IMR-90 (cell line): ENCODE results near the gene LPCAT2. TPM values are rescaled to one million over a fixed set of nuclear protein-coding genes. Genes with fewer than 3 reads are reported as not detected.

Experiments used
- ATAC-seq: fragments of 200-7000 bp; cut with Tn5 transposase; 2 replicates; pipeline ENCODE4 v1.9.1; 2020; ENCODE audit warnings: low read depth, mild to moderate bottlenecking, moderate library complexity
- BruUV-seq: library from RNA; stranded (reverse); fragments of 400-500 nt; replicated peaks from 2 replicates; lab custom pipeline; 2021; lab: Mats Ljungman, UMichigan
- CTCF ChIA-PET: fragments of 300-600 bp; formaldehyde crosslinking; extraction: SDS; loops from one replicate; lab custom pipeline; 2021; ENCODE audit warnings: antibody characterized with exemption; lab: Yijun Ruan, JAX
- POLR2A ChIA-PET: fragments of 300-600 bp; sonication (Branson Sonifier 250); formaldehyde crosslinking; loops from one replicate; lab custom pipeline; 2022; ENCODE audit warnings: antibody characterized with exemption; ENCODE audit not compliant: unreplicated experiment; lab: Charles Lee
- DNase-seq: peaks from one replicate; pipeline ENCODE4 v3.0.0; 2013
- H2AFZ ChIP-seq: replicated peaks from 2 replicates; pipeline ENCODE3; 2013; ENCODE audit warnings: low read length, mild to moderate bottlenecking; ENCODE audit not compliant: poor library complexity
- H2AK5ac ChIP-seq: 2 replicates; pipeline ENCODE4 v1.6.1; 2013; ENCODE audit warnings: low read depth, low read length, inconsistent platforms
- H2AK9ac ChIP-seq: replicated peaks from 2 replicates; pipeline ENCODE3; 2013; ENCODE audit warnings: mild to moderate bottlenecking, low read depth, low read length, moderate library complexity; ENCODE audit not compliant: poor library complexity
- H2BK120ac ChIP-seq: 2 replicates; pipeline ENCODE4 v1.6.1; 2013; ENCODE audit warnings: low read depth, low read length, inconsistent platforms
- H2BK15ac ChIP-seq: 3 replicates; pipeline ENCODE4 v1.6.1; 2013; ENCODE audit warnings: low read depth, low read length, inconsistent platforms
- H2BK20ac ChIP-seq: 2 replicates; pipeline ENCODE4 v1.6.1; 2013; ENCODE audit warnings: low read depth, mild to moderate bottlenecking, inconsistent platforms, low read length, moderate library complexity
- H2BK5ac ChIP-seq: 2 replicates; pipeline ENCODE4 v1.6.1; 2013; ENCODE audit warnings: mild to moderate bottlenecking, low read depth, low read length, inconsistent platforms; ENCODE audit not compliant: poor library complexity, severe bottlenecking
- H3K14ac ChIP-seq: replicated peaks from 2 replicates; pipeline ENCODE4 v1.6.1; 2013; ENCODE audit warnings: low read depth, low read length, inconsistent platforms
- H3K18ac ChIP-seq: 2 replicates; pipeline ENCODE4 v1.6.1; 2013; ENCODE audit warnings: low read depth, low read length, control low read depth
- H3K23ac ChIP-seq: 2 replicates; pipeline ENCODE4 v1.6.1; 2013; ENCODE audit warnings: low read depth, low read length, inconsistent platforms
- H3K27ac ChIP-seq: 2 replicates; pipeline ENCODE4 v1.5.1; 2013; ENCODE audit warnings: mild to moderate bottlenecking, control low read depth, low read length; ENCODE audit not compliant: insufficient read depth
- H3K27me3 ChIP-seq: 2 replicates; pipeline ENCODE4 v1.6.1; 2013; ENCODE audit warnings: low read length; ENCODE audit not compliant: control insufficient read depth, insufficient read depth
- H3K36me3 ChIP-seq: 2 replicates; pipeline ENCODE4 v1.6.1; 2013; ENCODE audit warnings: low read length, mixed read lengths; ENCODE audit not compliant: control insufficient read depth, insufficient read depth
- H3K4ac ChIP-seq: 2 replicates; pipeline ENCODE4 v1.6.1; 2013; ENCODE audit warnings: low read depth, low read length, inconsistent platforms
- H3K4me1 ChIP-seq: 2 replicates; pipeline ENCODE4 v1.6.1; 2013; ENCODE audit warnings: low read length, mixed read lengths; ENCODE audit not compliant: control insufficient read depth, insufficient read depth
- H3K4me2 ChIP-seq: 2 replicates; pipeline ENCODE4 v1.6.1; 2013; ENCODE audit warnings: low read depth, mild to moderate bottlenecking, control low read depth, low read length, moderate library complexity
- H3K4me3 ChIP-seq: 2 replicates; pipeline ENCODE4 v1.5.1; 2013; ENCODE audit warnings: low read depth, mild to moderate bottlenecking, control low read depth, low read length, moderate library complexity; ENCODE audit not compliant: insufficient read depth
- H3K56ac ChIP-seq: 2 replicates; pipeline ENCODE4 v1.6.1; 2013; ENCODE audit warnings: low read length, inconsistent platforms; ENCODE audit not compliant: insufficient read depth; ENCODE audit errors: extremely low read depth
- H3K79me1 ChIP-seq, 2 experiments: 2 replicates each; pipeline ENCODE4 v1.6.1; 2013; ENCODE audit warnings: low read length in 2 of 2, inconsistent platforms in 1 of 2, low read depth in 1 of 2
- H3K9ac ChIP-seq: 2 replicates; pipeline ENCODE4 v1.6.1; 2013; ENCODE audit warnings: low read depth, low read length, control low read depth
- H3K9me1 ChIP-seq: 2 replicates; pipeline ENCODE4 v1.6.1; 2013; ENCODE audit warnings: low read length, inconsistent platforms; ENCODE audit not compliant: insufficient read depth
- H3K9me3 ChIP-seq: 2 replicates; pipeline ENCODE4 v1.6.1; 2013; ENCODE audit warnings: low read length; ENCODE audit not compliant: control insufficient read depth, insufficient read depth
- H4K20me1 ChIP-seq: 2 replicates; pipeline ENCODE4 v1.6.1; 2013; ENCODE audit warnings: low read length, inconsistent platforms; ENCODE audit not compliant: insufficient read depth
- H4K5ac ChIP-seq: 2 replicates; pipeline ENCODE4 v1.6.1; 2013; ENCODE audit warnings: mild to moderate bottlenecking, low read depth, low read length, control low read depth
- H4K8ac ChIP-seq, 2 experiments: 2 replicates each; pipeline ENCODE4 v1.6.1; 2013; ENCODE audit warnings: low read depth in 2 of 2, low read length in 2 of 2, control low read depth in 1 of 2, inconsistent platforms in 1 of 2
- H4K91ac ChIP-seq: 2 replicates; pipeline ENCODE4 v1.6.1; 2013; ENCODE audit warnings: low read depth, low read length, inconsistent platforms; ENCODE audit not compliant: insufficient read depth
- CEBPB ChIP-seq: IDR thresholded peaks from 2 replicates; pipeline ENCODE4 v1.6.1; 2012; ENCODE audit warnings: low read depth, low read length, improper control_type of control experiment
- MXI1 ChIP-seq: IDR thresholded peaks from 2 replicates; pipeline ENCODE4 v1.6.1; 2012; ENCODE audit warnings: low read depth, mild to moderate bottlenecking, low read length, moderate library complexity, borderline replicate concordance
- RAD21 ChIP-seq: IDR thresholded peaks from 2 replicates; pipeline ENCODE4 v1.6.1; 2012; ENCODE audit warnings: low read length, improper control_type of control experiment
- WGBS, 2 experiments: methylation state at CpG; one replicate each; pipeline versions ENCODE4 v1.1.5 to v1.1.7; 2013; ENCODE audit warnings: missing lambda C conversion rate in 2 of 2; ENCODE audit not compliant: insufficient read length in 1 of 2; ENCODE audit errors: extremely low coverage in 2 of 2; 5-methylcytosine and 5-hydroxymethylcytosine counted together
- dilution Hi-C: fragments of 300-500 bp; cut with HindIII; formaldehyde crosslinking; loops from one replicate; pipeline ENCODE4 v1.14.3; 2018; ENCODE audit warnings: low sequenced_read_pairs; ENCODE audit not compliant: unreplicated experiment
- in situ Hi-C: fragments of 300-500 bp; cut with MboI; formaldehyde crosslinking; loops from 3 replicates; pipeline ENCODE4 v1.14.3; 2019; ENCODE audit warnings: low sequenced_read_pairs, inconsistent platforms, mixed read lengths
- intact Hi-C: fragments of 100-400 bp; cut with micrococcal nuclease; formaldehyde crosslinking; loops from 2 replicates; pipeline ENCODE4 v1.10.0; 2022
- polyA plus RNA-seq, 3 experiments: library from polyadenylated mRNA; depleted of rRNA; stranded (reverse); fragments of >200 nt; gene quantifications; 2 replicates each; pipeline ENCODE4 v1.2.3, GENCODE V29; 2012; ENCODE audit warnings: low replicate concordance in 1 of 3
- total RNA-seq: library from RNA; depleted of rRNA; stranded (reverse); fragments of >200 nt; gene quantifications from 2 replicates; pipeline ENCODE4 v1.2.3, GENCODE V29; 2012

LPCAT2 gene
- total and polyA plus RNA-seq, 2 of the 4 experiments (the other 2 are of a cell fraction), result 8.6 to 8.7 TPM

DNA sequence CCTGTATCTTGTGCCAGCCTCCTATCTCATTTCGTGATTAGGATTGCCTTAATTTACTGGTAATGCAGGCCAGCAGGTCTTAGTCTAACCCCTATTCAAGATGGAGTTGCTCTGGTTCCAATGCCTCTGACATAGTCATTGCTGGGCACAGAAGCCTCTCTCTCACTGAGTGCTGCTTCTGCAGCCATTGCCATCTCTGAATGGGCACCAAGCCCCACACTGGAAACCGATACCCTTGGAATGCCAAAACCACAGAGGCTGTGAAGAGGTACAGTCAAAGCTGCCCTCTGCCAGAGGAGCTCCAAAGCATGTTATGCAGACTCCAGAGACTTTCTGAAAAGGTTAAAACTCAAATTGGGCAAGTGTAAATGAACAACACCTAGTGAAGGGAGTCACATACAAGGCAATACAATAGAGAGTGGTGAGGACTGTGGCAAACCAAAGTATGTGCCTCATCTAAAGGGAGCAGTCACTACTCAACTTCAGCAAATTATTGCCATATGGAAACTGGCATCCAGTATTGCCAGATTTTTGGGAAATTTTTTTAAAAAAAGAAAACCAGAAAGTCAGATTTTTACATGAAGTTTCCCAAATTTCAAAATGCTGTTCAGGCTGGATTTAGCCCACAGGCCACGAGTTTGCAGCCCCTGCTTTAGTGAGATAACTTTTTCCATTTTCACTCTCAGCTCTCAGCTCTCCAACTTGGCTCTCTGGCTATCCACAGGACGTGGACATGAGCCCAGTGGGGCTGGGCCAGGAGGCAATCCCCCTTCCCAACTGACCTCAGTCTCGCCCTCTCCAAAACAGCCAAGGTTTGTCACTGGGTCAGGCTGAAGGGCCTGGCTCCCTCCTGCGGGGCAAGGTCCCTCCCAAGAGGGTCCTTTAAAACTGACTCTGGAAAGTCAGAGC, 32.0 kb upstream of the LPCAT2 start:
- CTCF ChIA-PET, result no interaction called here
- H2BK5ac ChIP-seq, result no peak overlapping the region
- peaks cover 4% of the 10 kb centered on the region for H3K9me1 ChIP-seq
- no peaks in the 10 kb centered on the region for H3K27me3 ChIP-seq
- dilution Hi-C loops (no loop called here), in situ Hi-C loops (loop anchor here (25.0 kb wide), 1 partner anchor 885 kb away; no protein-coding TSS in a partner anchor), intact Hi-C loops (no loop called here)
- H3K14ac ChIP-seq, result peak overlapping the region; percentile 1; the same call in 1 of the 2 replicates
- no peak overlapping the region for H2AFZ ChIP-seq
- H2BK20ac ChIP-seq, result no peak overlapping the region; the same call in 1 of the 2 replicates
- H4K20me1 ChIP-seq, result peaks cover 15% of the 10 kb centered on the region; the same call in 1 of the 2 replicates
- DNase-seq, result no peak
- H4K5ac ChIP-seq, result no peak overlapping the region
- POLR2A ChIA-PET, result no interaction called here
- H3K79me1 ChIP-seq, result peaks cover 20 to 23% of the 10 kb centered on the region in 2 experiments
- H3K4me2 ChIP-seq, result no peak overlapping the region
- H3K4ac ChIP-seq, result peak overlapping the region; percentile 45; the same call in 1 of the 2 replicates
- H3K56ac ChIP-seq, result no peak overlapping the region
- no peaks in the 10 kb centered on the region for H3K9me3 ChIP-seq
- peaks cover 16% of the 10 kb centered on the region for H3K4me1 ChIP-seq
- peak overlapping the region; percentile 59 for H2AK5ac ChIP-seq
- H2AK9ac ChIP-seq, result peak overlapping the region; percentile 83
- TF ChIP-seq MXI1 (no peak), RAD21 (no peak), CEBPB (no peak)
- H4K91ac ChIP-seq, result peak overlapping the region; percentile 47; the same call in 1 of the 2 replicates
- no peak overlapping the region for H4K8ac ChIP-seq
- no peak overlapping the region for H3K27ac ChIP-seq
- no TSS peak for BruUV-seq
- H3K4me3 ChIP-seq, result no peak overlapping the region
- peak overlapping the region; percentile 32; the same call in 1 of the 2 replicates for H2BK120ac ChIP-seq
- H3K9ac ChIP-seq, result no peak overlapping the region
- H2BK15ac ChIP-seq, result no peak overlapping the region
- H3K36me3 ChIP-seq, result 0 out of 2 replicates have a peak, but pooled peaks cover 1% of the 10 kb centered on the region
- no peak overlapping the region for H3K18ac ChIP-seq
- H3K23ac ChIP-seq, result no peak overlapping the region
- no peak for ATAC-seq
- WGBS, 2 experiments, result 67% methylated on average over 1 of the region's 6 CpGs; no CpG with 5 or more reads in 1 of the 2 experiments
